DND-41 (cell line): Measurements from ENCODE around the gene RAE1.

Experiments
- EZH2 ChIP-seq: IDR thresholded peaks from 3 replicates; pipeline ENCODE4 v1.6.1; 2012; ENCODE audit warnings: borderline replicate concordance, low read depth, mild to moderate bottlenecking, moderate library complexity, low read length, inconsistent platforms; ENCODE audit not compliant: severe bottlenecking
- TF ChIP-seq, protein P1 (sequence below): IDR thresholded peaks from 2 replicates; pipeline ENCODE4 v1.5.1; 2012; ENCODE audit warnings: borderline replicate concordance, low read length, moderate library complexity, mild to moderate bottlenecking; ENCODE audit not compliant: poor library complexity, severe bottlenecking; ENCODE audit errors: extremely low read depth

- TF ChIP-seq, protein P1, sequence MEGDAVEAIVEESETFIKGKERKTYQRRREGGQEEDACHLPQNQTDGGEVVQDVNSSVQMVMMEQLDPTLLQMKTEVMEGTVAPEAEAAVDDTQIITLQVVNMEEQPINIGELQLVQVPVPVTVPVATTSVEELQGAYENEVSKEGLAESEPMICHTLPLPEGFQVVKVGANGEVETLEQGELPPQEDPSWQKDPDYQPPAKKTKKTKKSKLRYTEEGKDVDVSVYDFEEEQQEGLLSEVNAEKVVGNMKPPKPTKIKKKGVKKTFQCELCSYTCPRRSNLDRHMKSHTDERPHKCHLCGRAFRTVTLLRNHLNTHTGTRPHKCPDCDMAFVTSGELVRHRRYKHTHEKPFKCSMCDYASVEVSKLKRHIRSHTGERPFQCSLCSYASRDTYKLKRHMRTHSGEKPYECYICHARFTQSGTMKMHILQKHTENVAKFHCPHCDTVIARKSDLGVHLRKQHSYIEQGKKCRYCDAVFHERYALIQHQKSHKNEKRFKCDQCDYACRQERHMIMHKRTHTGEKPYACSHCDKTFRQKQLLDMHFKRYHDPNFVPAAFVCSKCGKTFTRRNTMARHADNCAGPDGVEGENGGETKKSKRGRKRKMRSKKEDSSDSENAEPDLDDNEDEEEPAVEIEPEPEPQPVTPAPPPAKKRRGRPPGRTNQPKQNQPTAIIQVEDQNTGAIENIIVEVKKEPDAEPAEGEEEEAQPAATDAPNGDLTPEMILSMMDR = no peak
- no peak for TF ChIP-seq EZH2
Measured at GRCh38 chr20:57396212-57396983, 45.3 kb downstream of the RAE1 start.
